SK-N-SH treated with all-trans-retinoic acid at 6 μM for 48 hours (cell line): Measurements from ENCODE around the gene SLC25A53.

Experiments
- ATAC-seq: fragments of 200-7000 bp; cut with Tn5 transposase; 3 replicates; pipeline ENCODE4 v1.9.1; 2020; ENCODE audit warnings: mild to moderate bottlenecking, moderate library complexity
- ARNTL ChIP-seq: fragments of 450-650 bp; formaldehyde crosslinking; IDR thresholded peaks from 2 replicates; pipeline ENCODE4 v1.5.0; 2020; ENCODE audit warnings: low read depth, mild to moderate bottlenecking, moderate library complexity, borderline replicate concordance
- BACH2 ChIP-seq: fragments of 250-450 bp; sonication (Bioruptor Pico); IDR thresholded peaks from 2 replicates; pipeline ENCODE4 v1.9.0; 2021; ENCODE audit warnings: mild to moderate bottlenecking, borderline replicate concordance
- CSDC2 ChIP-seq: fragments of 250-450 bp; sonication (Bioruptor Pico); IDR thresholded peaks from 2 replicates; pipeline ENCODE4 v1.5.0; 2020; ENCODE audit warnings: mild to moderate bottlenecking, moderate library complexity
- CSRNP3 ChIP-seq: fragments of 250-450 bp; sonication (Bioruptor Pico); IDR thresholded peaks from 2 replicates; pipeline ENCODE4 v1.5.1; 2021; ENCODE audit warnings: mild to moderate bottlenecking, moderate library complexity
- ESRRG ChIP-seq: fragments of 250-450 bp; sonication (Bioruptor Pico); IDR thresholded peaks from 2 replicates; pipeline ENCODE4 v1.6.1; 2021; ENCODE audit warnings: mild to moderate bottlenecking
- GLIS3 ChIP-seq: fragments of 250-450 bp; sonication (Bioruptor Pico); IDR thresholded peaks from 2 replicates; pipeline ENCODE4 v1.5.0; 2020; ENCODE audit warnings: mild to moderate bottlenecking, moderate library complexity
- ISL1 ChIP-seq: fragments of 250-450 bp; sonication (Bioruptor Pico); IDR thresholded peaks from 2 replicates; pipeline ENCODE4 v2.1.2; 2022; ENCODE audit warnings: mild to moderate bottlenecking, moderate library complexity
- OSR1 ChIP-seq: fragments of 250-450 bp; sonication (Bioruptor Pico); IDR thresholded peaks from 2 replicates; pipeline ENCODE4 v1.8.0; 2022; ENCODE audit warnings: moderate library complexity, mild to moderate bottlenecking, inconsistent platforms
- PPARA ChIP-seq: fragments of 250-450 bp; sonication (Bioruptor Pico); IDR thresholded peaks from 2 replicates; pipeline ENCODE4 v1.5.0; 2020; ENCODE audit warnings: mild to moderate bottlenecking, borderline replicate concordance
- RARB ChIP-seq: fragments of 250-450 bp; sonication (Bioruptor Pico); IDR thresholded peaks from 2 replicates; pipeline ENCODE4 v1.8.0; 2021; ENCODE audit warnings: mild to moderate bottlenecking, moderate library complexity
- SNAI2 ChIP-seq: fragments of 250-450 bp; sonication (Bioruptor Pico); IDR thresholded peaks from 2 replicates; pipeline ENCODE4 v1.5.0; 2020; ENCODE audit warnings: mild to moderate bottlenecking, moderate library complexity
- TCF4 ChIP-seq: fragments of 250-450 bp; sonication (Bioruptor Pico); IDR thresholded peaks from 2 replicates; pipeline ENCODE4 v1.8.0; 2021; ENCODE audit warnings: mild to moderate bottlenecking, moderate library complexity, borderline replicate concordance
- TOX ChIP-seq: fragments of 250-450 bp; sonication (Bioruptor Pico); IDR thresholded peaks from 2 replicates; pipeline ENCODE4 v1.8.0; 2021; ENCODE audit warnings: mild to moderate bottlenecking, moderate library complexity, borderline replicate concordance
- ZC3H10 ChIP-seq: fragments of 250-450 bp; sonication (Bioruptor Pico); IDR thresholded peaks from 2 replicates; pipeline ENCODE4 v1.5.1; 2021; ENCODE audit warnings: mild to moderate bottlenecking, moderate library complexity
- ZFP3 ChIP-seq: fragments of 250-450 bp; sonication (Bioruptor Pico); IDR thresholded peaks from 2 replicates; pipeline ENCODE4 v1.5.0; 2020; ENCODE audit warnings: mild to moderate bottlenecking, moderate library complexity
- ZFP30 ChIP-seq: fragments of 450-650 bp; formaldehyde crosslinking; IDR thresholded peaks from 2 replicates; pipeline ENCODE4 v1.5.0; 2022; ENCODE audit warnings: mild to moderate bottlenecking, moderate library complexity
- ZNF565 ChIP-seq: fragments of 450-650 bp; formaldehyde crosslinking; conservative IDR thresholded peaks from 2 replicates; pipeline ENCODE4 v1.5.0; 2020; ENCODE audit warnings: low read depth, mild to moderate bottlenecking, moderate library complexity
- ZNF70 ChIP-seq: fragments of 450-650 bp; formaldehyde crosslinking; IDR thresholded peaks from 2 replicates; pipeline ENCODE4 v1.5.0; 2020; ENCODE audit warnings: mild to moderate bottlenecking, moderate library complexity
- TF ChIP-seq, protein P1 (sequence below): fragments of 250-450 bp; sonication (Bioruptor Pico); IDR thresholded peaks from 2 replicates; pipeline ENCODE4 v1.5.1; 2020; ENCODE audit warnings: low read depth, mild to moderate bottlenecking, moderate library complexity
- TF ChIP-seq, protein P2 (sequence below): fragments of 250-450 bp; sonication (Bioruptor Pico); IDR thresholded peaks from 2 replicates; pipeline ENCODE4 v1.8.0; 2021; ENCODE audit warnings: low read depth, mild to moderate bottlenecking, moderate library complexity, borderline replicate concordance
- TF ChIP-seq, protein P3 (sequence below): fragments of 250-450 bp; sonication (Bioruptor Pico); IDR thresholded peaks from 2 replicates; pipeline ENCODE4 v1.8.0; 2020; ENCODE audit warnings: mild to moderate bottlenecking, moderate library complexity, borderline replicate concordance

The SLC25A53 gene

DNA sequence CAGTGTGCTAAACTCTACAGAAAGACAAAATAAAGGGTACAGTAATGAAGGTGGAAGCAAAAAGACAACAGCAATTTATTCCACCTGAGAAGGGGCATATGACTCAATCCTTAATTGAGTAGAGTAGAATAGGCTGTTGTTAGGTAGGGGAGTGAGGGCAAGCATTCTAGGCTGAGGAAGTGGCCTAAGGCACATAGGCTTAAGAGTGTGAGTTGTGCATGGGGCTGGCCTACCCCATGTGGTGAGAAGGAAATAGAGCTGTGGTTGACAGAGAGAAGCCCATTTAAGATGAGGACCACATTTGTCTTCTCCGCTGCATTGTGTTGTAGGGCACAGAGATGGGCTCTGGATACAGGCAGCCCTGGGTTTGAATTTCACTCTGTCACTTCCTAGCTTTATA is 47.9 kb downstream of the SLC25A53 start:
- TF ChIP-seq GLIS3 (CRISPR knock-in tag) (no peak), ISL1 (no peak), ZNF565 (CRISPR knock-in tag) (no peak), TCF4 (CRISPR knock-in tag) (no peak), ZFP3 (CRISPR knock-in tag) (no peak), ESRRG (no peak), ZC3H10 (CRISPR knock-in tag) (no peak), OSR1 (CRISPR knock-in tag) (no peak), CSRNP3 (CRISPR knock-in tag) (no peak), BACH2 (no peak), CSDC2 (CRISPR knock-in tag) (no peak), ZNF70 (CRISPR knock-in tag) (no peak), ZFP30 (CRISPR knock-in tag) (no peak), TOX (CRISPR knock-in tag) (no peak), ARNTL (CRISPR knock-in tag) (no peak)
- TF ChIP-seq, protein P1, sequence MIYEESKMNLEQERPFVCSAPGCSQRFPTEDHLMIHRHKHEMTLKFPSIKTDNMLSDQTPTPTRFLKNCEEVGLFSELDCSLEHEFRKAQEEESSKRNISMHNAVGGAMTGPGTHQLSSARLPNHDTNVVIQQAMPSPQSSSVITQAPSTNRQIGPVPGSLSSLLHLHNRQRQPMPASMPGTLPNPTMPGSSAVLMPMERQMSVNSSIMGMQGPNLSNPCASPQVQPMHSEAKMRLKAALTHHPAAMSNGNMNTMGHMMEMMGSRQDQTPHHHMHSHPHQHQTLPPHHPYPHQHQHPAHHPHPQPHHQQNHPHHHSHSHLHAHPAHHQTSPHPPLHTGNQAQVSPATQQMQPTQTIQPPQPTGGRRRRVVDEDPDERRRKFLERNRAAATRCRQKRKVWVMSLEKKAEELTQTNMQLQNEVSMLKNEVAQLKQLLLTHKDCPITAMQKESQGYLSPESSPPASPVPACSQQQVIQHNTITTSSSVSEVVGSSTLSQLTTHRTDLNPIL (CRISPR knock-in tag), result no peak
- no peak for ATAC-seq

DNA sequence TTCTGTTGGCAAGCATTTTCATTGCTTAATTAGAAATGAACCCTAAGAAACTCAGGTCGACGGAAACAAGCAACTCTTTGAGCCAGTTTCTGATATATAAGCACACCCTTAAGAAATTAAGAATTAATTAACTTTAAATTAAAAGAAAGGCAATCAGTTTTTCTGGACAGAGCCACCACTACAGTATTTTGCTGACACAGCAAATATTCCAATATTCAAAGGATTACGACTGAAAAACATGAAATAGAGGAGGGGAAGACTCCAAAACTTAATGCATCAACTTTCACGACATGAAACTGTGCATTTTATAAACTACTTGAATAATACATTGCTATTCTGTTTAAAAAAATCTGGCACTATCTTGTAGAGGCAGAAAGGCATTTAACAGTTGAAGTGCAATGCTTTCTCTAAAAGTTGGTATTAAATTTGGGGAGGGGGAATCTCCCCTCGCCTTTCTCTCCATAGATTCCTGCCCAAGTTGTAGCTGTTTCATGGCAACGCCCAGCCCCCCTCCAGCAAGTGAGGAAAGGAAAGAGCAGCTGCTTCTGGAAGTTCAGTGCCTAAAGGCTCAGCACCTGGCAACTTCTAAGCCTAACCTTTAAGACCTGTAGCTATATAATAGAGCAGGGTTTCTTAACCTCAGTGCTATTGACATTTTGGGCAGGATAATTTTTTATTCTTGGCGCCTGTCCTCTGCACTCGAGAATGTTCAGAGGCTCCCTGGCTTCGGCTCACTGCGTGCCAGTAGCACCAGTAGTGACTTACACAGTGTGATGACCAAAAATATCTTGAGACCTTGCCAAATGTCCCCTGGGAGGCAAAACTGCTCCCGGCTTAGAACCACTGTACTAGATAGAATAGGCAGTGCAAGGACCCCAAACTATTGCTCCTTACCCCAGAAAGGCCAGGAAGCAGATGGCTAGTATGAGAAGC is 51.2 kb downstream of the SLC25A53 start:
- no peak for ATAC-seq
- no peak for TF ChIP-seq BACH2
- TF ChIP-seq ZC3H10 (CRISPR knock-in tag), result no peak
- TF ChIP-seq OSR1 (CRISPR knock-in tag), result no peak
- no peak for TF ChIP-seq ZFP3 (CRISPR knock-in tag)
- TF ChIP-seq, protein P2, sequence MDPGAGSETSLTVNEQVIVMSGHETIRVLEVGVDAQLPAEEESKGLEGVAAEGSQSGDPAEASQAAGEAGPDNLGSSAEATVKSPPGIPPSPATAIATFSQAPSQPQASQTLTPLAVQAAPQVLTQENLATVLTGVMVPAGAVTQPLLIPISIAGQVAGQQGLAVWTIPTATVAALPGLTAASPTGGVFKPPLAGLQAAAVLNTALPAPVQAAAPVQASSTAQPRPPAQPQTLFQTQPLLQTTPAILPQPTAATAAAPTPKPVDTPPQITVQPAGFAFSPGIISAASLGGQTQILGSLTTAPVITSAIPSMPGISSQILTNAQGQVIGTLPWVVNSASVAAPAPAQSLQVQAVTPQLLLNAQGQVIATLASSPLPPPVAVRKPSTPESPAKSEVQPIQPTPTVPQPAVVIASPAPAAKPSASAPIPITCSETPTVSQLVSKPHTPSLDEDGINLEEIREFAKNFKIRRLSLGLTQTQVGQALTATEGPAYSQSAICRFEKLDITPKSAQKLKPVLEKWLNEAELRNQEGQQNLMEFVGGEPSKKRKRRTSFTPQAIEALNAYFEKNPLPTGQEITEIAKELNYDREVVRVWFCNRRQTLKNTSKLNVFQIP (CRISPR knock-in tag), result no peak
- no peak for TF ChIP-seq GLIS3 (CRISPR knock-in tag)
- TF ChIP-seq TCF4 (CRISPR knock-in tag), result no peak
- no peak for TF ChIP-seq PPARA (CRISPR knock-in tag)
- TF ChIP-seq, protein P3, sequence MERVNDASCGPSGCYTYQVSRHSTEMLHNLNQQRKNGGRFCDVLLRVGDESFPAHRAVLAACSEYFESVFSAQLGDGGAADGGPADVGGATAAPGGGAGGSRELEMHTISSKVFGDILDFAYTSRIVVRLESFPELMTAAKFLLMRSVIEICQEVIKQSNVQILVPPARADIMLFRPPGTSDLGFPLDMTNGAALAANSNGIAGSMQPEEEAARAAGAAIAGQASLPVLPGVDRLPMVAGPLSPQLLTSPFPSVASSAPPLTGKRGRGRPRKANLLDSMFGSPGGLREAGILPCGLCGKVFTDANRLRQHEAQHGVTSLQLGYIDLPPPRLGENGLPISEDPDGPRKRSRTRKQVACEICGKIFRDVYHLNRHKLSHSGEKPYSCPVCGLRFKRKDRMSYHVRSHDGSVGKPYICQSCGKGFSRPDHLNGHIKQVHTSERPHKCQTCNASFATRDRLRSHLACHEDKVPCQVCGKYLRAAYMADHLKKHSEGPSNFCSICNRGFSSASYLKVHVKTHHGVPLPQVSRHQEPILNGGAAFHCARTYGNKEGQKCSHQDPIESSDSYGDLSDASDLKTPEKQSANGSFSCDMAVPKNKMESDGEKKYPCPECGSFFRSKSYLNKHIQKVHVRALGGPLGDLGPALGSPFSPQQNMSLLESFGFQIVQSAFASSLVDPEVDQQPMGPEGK, result no peak
- TF ChIP-seq SNAI2 (CRISPR knock-in tag), result no peak
- no peak for TF ChIP-seq ZNF70 (CRISPR knock-in tag)
- TF ChIP-seq CSRNP3 (CRISPR knock-in tag), result no peak
- TF ChIP-seq RARB (CRISPR knock-in tag), result no peak
- TF ChIP-seq ESRRG, result no peak
- TF ChIP-seq, protein P1 (CRISPR knock-in tag), result no peak
- TF ChIP-seq, all 23 proteins: peak for 0
